ENCODE data around the gene LPAR5.
A peak's percentile ranks its signal among the peaks of the same experiment; 100 is the strongest.

Gene LPAR5

DNA sequence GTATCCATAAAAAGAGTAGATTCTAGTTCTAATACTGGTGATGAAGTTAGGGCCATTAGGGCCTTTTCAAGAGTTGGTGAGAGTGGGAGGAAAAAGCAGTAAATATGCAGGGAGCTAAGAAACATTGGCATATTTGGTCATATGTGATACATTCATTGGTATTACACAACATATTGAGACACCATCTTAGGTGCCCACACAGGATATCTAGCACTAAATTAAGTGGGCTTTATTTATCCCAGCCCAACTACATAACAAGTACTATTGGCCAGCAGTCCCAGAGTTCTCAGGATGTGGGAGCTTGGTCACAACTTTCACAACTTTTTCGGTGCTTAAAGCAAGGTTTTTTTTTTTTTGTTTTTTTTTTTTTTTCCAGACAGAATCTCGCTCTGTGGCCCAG is 29.1 kb upstream of the LPAR5 start:
- TF ChIP-seq, protein P1, sequence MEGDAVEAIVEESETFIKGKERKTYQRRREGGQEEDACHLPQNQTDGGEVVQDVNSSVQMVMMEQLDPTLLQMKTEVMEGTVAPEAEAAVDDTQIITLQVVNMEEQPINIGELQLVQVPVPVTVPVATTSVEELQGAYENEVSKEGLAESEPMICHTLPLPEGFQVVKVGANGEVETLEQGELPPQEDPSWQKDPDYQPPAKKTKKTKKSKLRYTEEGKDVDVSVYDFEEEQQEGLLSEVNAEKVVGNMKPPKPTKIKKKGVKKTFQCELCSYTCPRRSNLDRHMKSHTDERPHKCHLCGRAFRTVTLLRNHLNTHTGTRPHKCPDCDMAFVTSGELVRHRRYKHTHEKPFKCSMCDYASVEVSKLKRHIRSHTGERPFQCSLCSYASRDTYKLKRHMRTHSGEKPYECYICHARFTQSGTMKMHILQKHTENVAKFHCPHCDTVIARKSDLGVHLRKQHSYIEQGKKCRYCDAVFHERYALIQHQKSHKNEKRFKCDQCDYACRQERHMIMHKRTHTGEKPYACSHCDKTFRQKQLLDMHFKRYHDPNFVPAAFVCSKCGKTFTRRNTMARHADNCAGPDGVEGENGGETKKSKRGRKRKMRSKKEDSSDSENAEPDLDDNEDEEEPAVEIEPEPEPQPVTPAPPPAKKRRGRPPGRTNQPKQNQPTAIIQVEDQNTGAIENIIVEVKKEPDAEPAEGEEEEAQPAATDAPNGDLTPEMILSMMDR (IDR thresholded peaks at IDR 0.05; ENCODE audit: extremely low read depth, insufficient read depth, missing control alignments), result no peak
- in situ Hi-C loops (cut with MboI; ENCODE audit: low pct_unique_long_range_greater_than_20kb, low sequenced_read_pairs, unreplicated experiment), result no loop called here
- no peak for DNase-seq (ENCODE audit: low spot score)

DNA sequence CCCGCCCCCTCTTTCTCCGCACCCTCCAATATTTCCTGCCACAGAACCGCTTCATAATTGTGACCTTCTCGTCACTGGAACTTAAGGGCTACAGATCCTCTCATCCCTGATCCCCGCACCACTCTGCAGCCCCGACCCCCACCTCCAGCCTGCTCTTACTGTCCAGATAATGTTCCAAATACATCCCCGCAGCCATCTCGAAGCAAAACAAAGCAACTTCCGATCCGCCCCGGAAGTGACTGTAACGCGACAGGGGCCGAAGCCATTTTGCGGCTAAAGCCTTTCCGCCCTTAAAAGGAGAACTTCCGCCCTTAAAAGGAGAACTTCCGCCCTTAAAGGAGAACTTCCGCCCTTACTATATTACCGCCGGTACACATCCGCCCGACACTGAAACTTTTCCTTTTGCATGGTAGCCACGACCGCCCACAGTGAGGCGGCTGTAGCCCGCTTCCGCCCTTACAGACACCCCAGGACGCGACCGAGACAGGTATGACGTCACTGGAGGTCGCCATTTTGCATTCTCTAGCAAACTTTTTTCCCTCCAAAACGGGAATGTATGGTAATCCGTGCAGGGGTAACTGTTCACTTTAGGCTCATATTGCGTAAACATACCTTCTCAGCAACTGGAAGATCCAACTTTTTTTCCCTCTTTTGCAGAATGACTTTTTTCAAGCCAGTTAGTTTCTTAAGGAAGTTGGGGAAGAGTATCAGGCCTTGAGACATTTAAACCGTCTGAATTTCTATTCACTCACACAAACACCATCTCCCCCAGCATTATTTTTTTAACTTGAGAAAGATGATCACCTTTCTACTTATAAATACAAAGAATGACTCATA is 27.4 kb upstream of the LPAR5 start, which contains the start of gene ING4:
Gene ING4 (minus strand): TSS at position 214 of the 837 bp plus-strand sequence. CDS start 18 bp downstream, at position 196.
- TF ChIP-seq, protein P1 (IDR thresholded peaks at IDR 0.05; ENCODE audit: extremely low read depth, insufficient read depth, missing control alignments), result no peak
- peak; percentile 97 for DNase-seq (ENCODE audit: low spot score)
- in situ Hi-C loops (cut with MboI; ENCODE audit: low pct_unique_long_range_greater_than_20kb, low sequenced_read_pairs, unreplicated experiment), result no loop called here

DNA sequence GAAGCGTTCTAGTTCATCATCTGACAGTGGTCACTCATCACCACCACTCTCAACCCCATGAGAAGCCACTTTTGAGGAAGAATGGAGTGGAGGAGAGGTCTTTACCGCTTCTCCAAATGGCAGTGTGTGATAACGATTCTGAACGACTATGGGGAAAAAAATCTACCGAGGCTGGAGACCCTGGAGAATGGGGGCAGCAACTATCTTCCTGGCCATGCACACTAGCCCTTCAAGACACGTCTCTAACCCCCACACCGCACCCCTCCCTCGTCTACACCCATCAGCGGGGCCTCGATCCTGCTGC is 26.8 kb upstream of the LPAR5 start:
- in situ Hi-C loops (cut with MboI; ENCODE audit: low pct_unique_long_range_greater_than_20kb, low sequenced_read_pairs, unreplicated experiment), result no loop called here
- TF ChIP-seq, protein P1 (IDR thresholded peaks at IDR 0.05; ENCODE audit: extremely low read depth, insufficient read depth, missing control alignments), result no peak
- no peak for DNase-seq (ENCODE audit: low spot score)

DNA sequence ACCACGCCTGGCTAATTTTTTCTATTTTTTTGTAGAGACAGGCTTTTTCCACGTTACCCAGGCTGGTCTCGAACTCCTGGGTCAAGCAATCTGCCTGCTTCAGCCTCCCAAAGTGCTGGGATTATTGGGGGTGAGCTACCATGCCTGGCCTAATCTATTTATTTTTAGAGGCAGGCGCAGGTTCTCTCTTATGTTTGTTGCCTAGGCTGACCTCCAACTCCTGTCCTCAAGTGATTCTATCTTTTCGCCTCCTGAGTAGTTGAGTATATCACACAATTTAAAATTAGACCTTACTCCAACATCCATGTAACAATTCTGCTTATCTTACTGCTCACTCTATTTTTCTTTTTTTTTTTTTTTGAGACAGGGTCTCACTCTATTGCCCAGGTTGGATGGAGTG is 18.2 kb upstream of the LPAR5 start:
- in situ Hi-C loops (cut with MboI; ENCODE audit: low pct_unique_long_range_greater_than_20kb, low sequenced_read_pairs, unreplicated experiment), result no loop called here

DNA sequence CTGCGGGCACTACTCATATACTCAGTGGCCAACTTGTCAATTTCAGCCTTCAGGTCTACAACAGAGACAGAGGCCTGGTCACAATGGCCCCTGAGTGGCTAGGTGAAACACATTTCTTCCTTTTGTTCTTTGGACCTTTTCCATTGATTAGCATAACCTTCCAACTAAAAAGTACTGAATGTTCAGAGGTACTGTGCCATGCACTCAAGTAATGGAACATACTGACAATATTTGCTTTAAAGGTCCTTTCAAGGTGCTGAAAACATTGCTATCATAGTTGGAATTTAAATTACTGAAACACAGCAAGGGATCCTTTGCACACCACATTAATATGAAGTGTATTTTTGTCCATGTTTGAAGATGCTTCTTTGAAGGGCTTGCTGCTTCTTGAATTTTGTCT is 17.6 kb upstream of the LPAR5 start:
- TF ChIP-seq, protein P1 (IDR thresholded peaks at IDR 0.05; ENCODE audit: extremely low read depth, insufficient read depth, missing control alignments), result no peak
- in situ Hi-C loops (cut with MboI; ENCODE audit: low pct_unique_long_range_greater_than_20kb, low sequenced_read_pairs, unreplicated experiment), result no loop called here
- no peak for DNase-seq (ENCODE audit: low spot score)

More for the DNA sequence above, 18.2 kb upstream of the LPAR5 start:
- DNase-seq (ENCODE audit: low spot score), result no peak
- TF ChIP-seq, protein P1 (IDR thresholded peaks at IDR 0.05; ENCODE audit: extremely low read depth, insufficient read depth, missing control alignments), result no peak

DNA sequence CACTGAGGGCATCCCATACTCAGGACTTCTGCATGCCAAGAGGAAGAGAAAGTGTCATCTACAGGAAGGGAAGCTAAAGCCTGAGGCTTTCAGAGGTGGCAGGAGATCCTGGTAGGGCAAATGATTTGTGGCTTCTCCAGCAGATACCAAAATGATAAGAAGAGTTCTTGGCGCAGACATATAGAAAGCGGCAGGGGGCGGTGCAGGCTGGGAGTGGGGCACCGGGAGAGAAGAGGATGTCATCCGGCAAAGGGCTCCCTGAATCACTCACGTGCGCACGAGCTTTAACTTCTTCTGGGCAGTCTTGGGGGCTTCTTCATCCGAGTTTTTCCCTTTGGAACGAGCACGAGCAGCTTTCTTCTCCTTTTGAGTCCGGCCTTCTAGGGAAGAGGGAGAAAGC is 16.6 kb upstream of the LPAR5 start:
- DNase-seq (ENCODE audit: low spot score), result no peak
- in situ Hi-C loops (cut with MboI; ENCODE audit: low pct_unique_long_range_greater_than_20kb, low sequenced_read_pairs, unreplicated experiment), result no loop called here
- TF ChIP-seq, protein P1 (IDR thresholded peaks at IDR 0.05; ENCODE audit: extremely low read depth, insufficient read depth, missing control alignments), result no peak
